A549 treated with DMSO at 1 μM for 4 hours (cell line): ENCODE measurements around the gene EPB41L2. TPM values are rescaled to one million over a fixed set of nuclear protein-coding genes. Genes with fewer than 3 reads are reported as not detected.

ENCODE experiments used
- total RNA-seq: library from RNA; stranded (reverse); fragments of 200-300 nt; extraction: Qiagen RNA extraction; gene quantifications from 5 replicates; pipeline ENCODE4 v1.2.3, GENCODE V29; 2022; ENCODE audit warnings: low read depth

Gene EPB41L2
- 35.5 to 45.3 TPM (median 42.9 TPM) in 5 replicates for total RNA-seq

DNA sequence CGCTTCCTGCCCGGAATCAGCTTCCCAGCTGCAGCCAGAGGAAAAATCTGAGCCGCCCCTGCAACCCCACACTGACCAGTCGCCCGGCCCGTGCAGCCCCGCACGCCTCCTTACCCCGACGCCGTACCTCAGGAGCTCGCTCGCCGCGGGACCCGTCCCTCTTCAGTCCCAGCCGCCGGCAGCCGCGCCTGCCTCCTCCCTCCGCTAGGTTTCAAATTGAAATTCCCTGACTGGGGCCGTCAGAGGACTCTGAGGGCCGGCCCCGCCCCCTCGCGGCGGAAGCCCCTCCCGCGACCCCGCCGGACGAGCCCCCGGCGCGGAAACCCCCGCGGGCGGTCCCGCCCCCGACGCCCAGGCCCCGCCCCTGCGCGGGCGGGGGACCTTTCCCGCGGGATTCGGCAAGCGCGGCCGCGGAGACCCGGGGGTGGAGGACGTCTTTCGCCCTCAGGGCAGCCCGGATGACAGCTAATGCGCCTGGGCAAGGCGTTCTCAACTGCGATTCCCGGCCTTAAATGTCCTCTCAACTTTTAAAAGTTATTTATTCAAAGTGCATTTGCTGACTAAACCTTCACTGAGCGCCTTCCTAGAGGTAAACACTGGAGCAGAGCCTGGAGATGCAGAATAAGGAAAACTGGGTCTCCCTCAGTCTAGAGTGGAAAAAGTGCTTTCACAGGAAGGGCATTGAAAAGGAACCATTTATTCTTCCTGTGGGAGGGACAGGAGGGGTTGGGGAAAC lies at the start of gene EPB41L2:
Gene EPB41L2, minus strand, starts transcription at position 218 of the 736 bp plus-strand sequence. CDS start 106,760 bp downstream, outside the sequence.

GRCh38 chr6:130827247-130828149 lies 235.5 kb downstream of the EPB41L2 start, which contains the start of gene SMLR1:
Gene SMLR1 (plus strand): TSS chr6:130827406. CDS start chr6:130827414, 8 bp downstream.

Other genes starting within 250 kb of the EPB41L2 start
- gene SMLR1, start 235.8 kb downstream of the EPB41L2 start, total RNA-seq, result not detected in 5 replicates
- 2.1 to 3.5 TPM (median 3.3 TPM) in 5 replicates for gene AKAP7, start 72.2 kb upstream of the EPB41L2 start, total RNA-seq